ENCODE measurements around the gene UBE2H. TPM values are rescaled to one million over a fixed set of nuclear protein-coding genes. Genes with fewer than 3 reads are reported as not detected.

Gene UBE2H
- total RNA-seq, 1 donor from 2014 or later, result 112 TPM

- H3K4me1 ChIP-seq, result peaks cover 86% of the 10 kb centered on the region
- no peak for DNase-seq
- H3K4me3 ChIP-seq, result no peak overlapping the region
- peak overlapping the region; percentile 44 for H3K27ac ChIP-seq (replicated peaks)
- intact Hi-C loops (cut with micrococcal nuclease), result no loop called here
- no peaks in the 10 kb centered on the region for H3K27me3 ChIP-seq (ENCODE audit: low read depth)
- no peaks in the 10 kb centered on the region for H3K36me3 ChIP-seq
- H3K9me3 ChIP-seq (replicated peaks), result no peaks in the 10 kb centered on the region
- TF ChIP-seq CTCF (IDR thresholded peaks at IDR 0.05; ENCODE audit: borderline replicate concordance), result no peak
These were observed 107.4 kb downstream of the UBE2H start for GRCh38 chr7:129845178-129845971.

- TF ChIP-seq CTCF (IDR thresholded peaks at IDR 0.05; ENCODE audit: borderline replicate concordance), result no peak
- no peak for DNase-seq
- Histone ChIP-seq H3K27ac (replicated peaks) (peak overlapping the region; percentile 44), H3K27me3 (ENCODE audit: low read depth) (no peaks in the 10 kb centered on the region), H3K36me3 (peaks cover under 1% of the 10 kb centered on the region), H3K9me3 (replicated peaks) (no peaks in the 10 kb centered on the region), H3K4me3 (no peak overlapping the region), H3K4me1 (peaks cover 91% of the 10 kb centered on the region)
- intact Hi-C loops (cut with micrococcal nuclease), result no loop called here
These were observed 108.6 kb downstream of the UBE2H start for GRCh38 chr7:129843978-129844840.

GRCh38 chr7:129843365-129843898 is 109.3 kb downstream of the UBE2H start:
- peaks cover 85% of the 10 kb centered on the region for H3K4me1 ChIP-seq
- peak overlapping the region; percentile 44 for H3K27ac ChIP-seq (replicated peaks)
- no peak for DNase-seq
- H3K27me3 ChIP-seq (ENCODE audit: low read depth), result no peaks in the 10 kb centered on the region
- intact Hi-C loops (cut with micrococcal nuclease), result no loop called here
- TF ChIP-seq CTCF (IDR thresholded peaks at IDR 0.05; ENCODE audit: borderline replicate concordance), result no peak
- H3K4me3 ChIP-seq, result no peak overlapping the region
- H3K9me3 ChIP-seq (replicated peaks), result no peaks in the 10 kb centered on the region
- H3K36me3 ChIP-seq, result peaks cover 8% of the 10 kb centered on the region

- no peak for TF ChIP-seq CTCF (IDR thresholded peaks at IDR 0.05; ENCODE audit: borderline replicate concordance)
- Histone ChIP-seq H3K4me3 (no peak overlapping the region), H3K27ac (replicated peaks) (peak overlapping the region; percentile 66), H3K9me3 (replicated peaks) (no peaks in the 10 kb centered on the region), H3K4me1 (peaks cover 86% of the 10 kb centered on the region), H3K27me3 (ENCODE audit: low read depth) (no peaks in the 10 kb centered on the region), H3K36me3 (peaks cover 15% of the 10 kb centered on the region)
- intact Hi-C loops (cut with micrococcal nuclease), result no loop called here
- no peak for DNase-seq
These were observed 111.3 kb downstream of the UBE2H start for GRCh38 chr7:129841465-129841864.

- intact Hi-C loops (cut with micrococcal nuclease), result no loop called here
- Histone ChIP-seq H3K27ac (replicated peaks) (peak overlapping the region; percentile 66), H3K36me3 (peaks cover 15% of the 10 kb centered on the region), H3K9me3 (replicated peaks) (no peaks in the 10 kb centered on the region), H3K4me3 (no peak overlapping the region), H3K27me3 (ENCODE audit: low read depth) (no peaks in the 10 kb centered on the region), H3K4me1 (peaks cover 86% of the 10 kb centered on the region)
- no peak for TF ChIP-seq CTCF (IDR thresholded peaks at IDR 0.05; ENCODE audit: borderline replicate concordance)
- DNase-seq, result no peak
These were observed 112.0 kb downstream of the UBE2H start for GRCh38 chr7:129840757-129841156.
